ENCODE data around the gene ABCC10. TPM values are rescaled to one million over a fixed set of nuclear protein-coding genes. Genes with fewer than 3 reads are reported as not detected.
"Not testable (repeated sequence)": the region's sequence is repeated elsewhere in the genome, so short reads cannot be mapped to it uniquely, and the experiment has no call there.

The ABCC10 gene
- total RNA-seq, 1 experiment from 2014 or later, result 25.9 TPM

- DNase-seq (ENCODE audit: unreplicated experiment), result peak; percentile 78
- H3K36me3 Mint-ChIP-seq (ENCODE audit: insufficient read depth, unreplicated experiment), result peaks cover 44% of the 10 kb centered on the region
- H3K4me3 Mint-ChIP-seq (ENCODE audit: unreplicated experiment), result peak overlapping the region; percentile 83
- peaks cover 15% of the 10 kb centered on the region for H3K4me1 Mint-ChIP-seq (ENCODE audit: insufficient read depth, unreplicated experiment)
- TF ChIP-seq, protein P1, sequence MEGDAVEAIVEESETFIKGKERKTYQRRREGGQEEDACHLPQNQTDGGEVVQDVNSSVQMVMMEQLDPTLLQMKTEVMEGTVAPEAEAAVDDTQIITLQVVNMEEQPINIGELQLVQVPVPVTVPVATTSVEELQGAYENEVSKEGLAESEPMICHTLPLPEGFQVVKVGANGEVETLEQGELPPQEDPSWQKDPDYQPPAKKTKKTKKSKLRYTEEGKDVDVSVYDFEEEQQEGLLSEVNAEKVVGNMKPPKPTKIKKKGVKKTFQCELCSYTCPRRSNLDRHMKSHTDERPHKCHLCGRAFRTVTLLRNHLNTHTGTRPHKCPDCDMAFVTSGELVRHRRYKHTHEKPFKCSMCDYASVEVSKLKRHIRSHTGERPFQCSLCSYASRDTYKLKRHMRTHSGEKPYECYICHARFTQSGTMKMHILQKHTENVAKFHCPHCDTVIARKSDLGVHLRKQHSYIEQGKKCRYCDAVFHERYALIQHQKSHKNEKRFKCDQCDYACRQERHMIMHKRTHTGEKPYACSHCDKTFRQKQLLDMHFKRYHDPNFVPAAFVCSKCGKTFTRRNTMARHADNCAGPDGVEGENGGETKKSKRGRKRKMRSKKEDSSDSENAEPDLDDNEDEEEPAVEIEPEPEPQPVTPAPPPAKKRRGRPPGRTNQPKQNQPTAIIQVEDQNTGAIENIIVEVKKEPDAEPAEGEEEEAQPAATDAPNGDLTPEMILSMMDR (IDR thresholded peaks at IDR 0.05; ENCODE audit: unreplicated experiment), result no peak
- no peaks in the 10 kb centered on the region for H3K9me3 Mint-ChIP-seq (ENCODE audit: unreplicated experiment)
- CTCF ChIA-PET, result interaction anchor here (0.5 to 5.6 kb wide), 13 partner anchors 10 to 72 kb away, joined by 3 to 102 read pairs (median 4); no protein-coding TSS in a partner anchor
- H3K27me3 Mint-ChIP-seq (ENCODE audit: insufficient read depth, unreplicated experiment), result no peaks in the 10 kb centered on the region
- no TSS peak for BruUV-seq (replicated peaks)
- POLR2A ChIA-PET, result interaction anchor here (0.5 to 6.5 kb wide), 12 partner anchors 11 to 85 kb away, joined by 3 to 138 read pairs (median 8); partner anchors contain the start of genes ABCC10, LRRC73, POLR1C and TJAP1
- peak overlapping the region; percentile 27 for H3K27ac Mint-ChIP-seq (ENCODE audit: low read depth, unreplicated experiment)
- intact Hi-C loops (cut with micrococcal nuclease), result loop anchor here (1.0 to 2.0 kb wide), 3 partner anchors 41 to 68 kb away; no protein-coding TSS in a partner anchor
Measured at GRCh38 chr6:43454696-43455530, 27.6 kb downstream of the ABCC10 start.

- peaks cover 15% of the 10 kb centered on the region for H3K4me1 Mint-ChIP-seq (ENCODE audit: insufficient read depth, unreplicated experiment)
- BruUV-seq (replicated peaks), result no TSS peak
- intact Hi-C loops (cut with micrococcal nuclease), result loop anchor here (2.0 kb wide), 1 partner anchor 69 kb away; no protein-coding TSS in a partner anchor
- H3K36me3 Mint-ChIP-seq (ENCODE audit: insufficient read depth, unreplicated experiment), result peaks cover 36% of the 10 kb centered on the region
- H3K9me3 Mint-ChIP-seq (ENCODE audit: unreplicated experiment), result no peaks in the 10 kb centered on the region
- H3K4me3 Mint-ChIP-seq (ENCODE audit: unreplicated experiment), result peak within 1 kb of the TSS; percentile 83
- TF ChIP-seq, protein P1 (IDR thresholded peaks at IDR 0.05; ENCODE audit: unreplicated experiment), result no peak
- DNase-seq (ENCODE audit: unreplicated experiment), result peak; percentile 32
- CTCF ChIA-PET, result interaction anchor here (0.5 to 5.6 kb wide), 10 partner anchors 9 to 115 kb away, joined by 3 to 102 read pairs (median 4); no protein-coding TSS in a partner anchor
- H3K27me3 Mint-ChIP-seq (ENCODE audit: insufficient read depth, unreplicated experiment), result no peaks in the 10 kb centered on the region
- peak within 1 kb of the TSS; percentile 27 for H3K27ac Mint-ChIP-seq (ENCODE audit: low read depth, unreplicated experiment)
- POLR2A ChIA-PET, result interaction anchor here (0.5 to 6.5 kb wide), 13 partner anchors 10 to 86 kb away, joined by 3 to 138 read pairs (median 8); partner anchors contain the start of genes ABCC10, LRRC73, POLR1C and TJAP1
Measured at GRCh38 chr6:43455531-43456428, 28.4 kb downstream of the ABCC10 start, which contains the start of gene DLK2. Gene DLK2, minus strand, starts transcription at chr6:43455548. Its CDS starts 723 bp downstream, at chr6:43454825.

- TF ChIP-seq, protein P1 (IDR thresholded peaks at IDR 0.05; ENCODE audit: unreplicated experiment), result no peak
- no peaks in the 10 kb centered on the region for H3K27me3 Mint-ChIP-seq (ENCODE audit: insufficient read depth, unreplicated experiment)
- ChIA-PET POLR2A (interaction anchor here (0.8 to 6.5 kb wide), 4 partner anchors 24 to 284 kb away, joined by 3 to 138 read pairs (median 10); no protein-coding TSS in a partner anchor), CTCF (interaction anchor here (0.7 to 5.6 kb wide), 3 partner anchors 32 to 49 kb away, joined by 4 to 102 read pairs (median 5); no protein-coding TSS in a partner anchor)
- no TSS peak for BruUV-seq (replicated peaks)
- no peak overlapping the region for H3K4me3 Mint-ChIP-seq (ENCODE audit: unreplicated experiment)
- intact Hi-C loops (cut with micrococcal nuclease), result no loop called here
- H3K27ac Mint-ChIP-seq (ENCODE audit: low read depth, unreplicated experiment), result no peak overlapping the region
- no peak for DNase-seq (ENCODE audit: unreplicated experiment)
- peaks cover 19% of the 10 kb centered on the region for H3K36me3 Mint-ChIP-seq (ENCODE audit: insufficient read depth, unreplicated experiment)
- H3K9me3 Mint-ChIP-seq (ENCODE audit: unreplicated experiment), result no peaks in the 10 kb centered on the region
- H3K4me1 Mint-ChIP-seq (ENCODE audit: insufficient read depth, unreplicated experiment), result peaks cover 15% of the 10 kb centered on the region
Measured at GRCh38 chr6:43457643-43458042, 30.3 kb downstream of the ABCC10 start.

- not testable (repeated sequence) for H3K27me3 Mint-ChIP-seq (ENCODE audit: insufficient read depth, unreplicated experiment)
Measured at GRCh38 chr6:43458154-43458553, 30.8 kb downstream of the ABCC10 start.

More at GRCh38 chr6:43458154-43458553, 30.8 kb downstream of the ABCC10 start:
- intact Hi-C loops (cut with micrococcal nuclease); H3K27ac Mint-ChIP-seq (ENCODE audit: low read depth, unreplicated experiment); H3K4me3 Mint-ChIP-seq (ENCODE audit: unreplicated experiment); BruUV-seq (replicated peaks); DNase-seq (ENCODE audit: unreplicated experiment); H3K9me3 Mint-ChIP-seq (ENCODE audit: unreplicated experiment): not testable (repeated sequence)
- H3K36me3 Mint-ChIP-seq (ENCODE audit: insufficient read depth, unreplicated experiment), result peaks cover 14% of the 10 kb centered on the region
- H3K4me1 Mint-ChIP-seq (ENCODE audit: insufficient read depth, unreplicated experiment), result peaks cover 15% of the 10 kb centered on the region
- ChIA-PET POLR2A (interaction anchor here (1.4 to 6.5 kb wide), 2 partner anchors 23 to 37 kb away, joined by 4 to 138 read pairs; no protein-coding TSS in a partner anchor), CTCF (interaction anchor here (0.7 to 2.4 kb wide), 3 partner anchors 36 to 49 kb away, joined by 3 to 8 read pairs (median 5); no protein-coding TSS in a partner anchor)

Measured in MCF 10A (cell line).